ENCODE measurements around the gene MBNL2. TPM values are rescaled to one million over a fixed set of nuclear protein-coding genes. Genes with fewer than 3 reads are reported as not detected.

MBNL2 gene
- total and polyA plus RNA-seq, 11 donors: 18.5 to 100 (median 81.4) TPM

- peak overlapping the region in 5 of 12 donors; percentile 6 to 50 (median 33) for H3K27ac ChIP-seq
- DNase-seq (no peak), ATAC-seq (peak in 1 of 4 donors; percentile 57)
- H3K4me3 ChIP-seq: no peak overlapping the region
- no peaks in the 10 kb centered on the region for H3K36me3 ChIP-seq
- intact Hi-C loops (cut with DNase I): no loop called here
- peaks cover 0 to 12% (median 1%) of the 10 kb centered on the region in 12 donors for H3K4me1 ChIP-seq
- 59 to 69% (median 68%) methylated on average over 6 of the region's 6 CpGs for WGBS, 4 donors
- no peak for TF ChIP-seq CTCF (IDR thresholded peaks at IDR 0.05)
- TF ChIP-seq POLR2A (IDR thresholded peaks at IDR 0.05): no peak
- H3K27me3 ChIP-seq: no peaks in the 10 kb centered on the region
- H3K9me3 ChIP-seq: no peaks in the 10 kb centered on the region
These were observed 189.9 kb downstream of the MBNL2 start for GRCh38 chr13:97411984-97412383.

- WGBS, 4 donors: 17 to 33% (median 27%) methylated on average over 1 of the region's 1 CpG
- H3K27me3 ChIP-seq: no peaks in the 10 kb centered on the region
- H3K4me1 ChIP-seq: peaks cover 0 to 12% (median 0%) of the 10 kb centered on the region in 12 donors
- TF ChIP-seq POLR2A (IDR thresholded peaks at IDR 0.05) (no peak), CTCF (IDR thresholded peaks at IDR 0.05) (no peak)
- no peak for DNase-seq
- no peaks in the 10 kb centered on the region for H3K36me3 ChIP-seq
- ATAC-seq: peak in 1 of 4 donors; percentile 62
- H3K27ac ChIP-seq: peak overlapping the region in 1 of 12 donors; percentile 9
- H3K4me3 ChIP-seq: no peak overlapping the region
- intact Hi-C loops (cut with DNase I): no loop called here
- no peaks in the 10 kb centered on the region for H3K9me3 ChIP-seq
These were observed 191.6 kb downstream of the MBNL2 start for GRCh38 chr13:97413694-97414093.

GRCh38 chr13:97414392-97414791, 192.3 kb downstream of the MBNL2 start:
- Histone ChIP-seq H3K4me3 (no peak overlapping the region), H3K9me3 (no peaks in the 10 kb centered on the region), H3K27me3 (no peaks in the 10 kb centered on the region), H3K36me3 (no peaks in the 10 kb centered on the region), H3K4me1 (peaks cover 0 to 12% (median 0%) of the 10 kb centered on the region in 12 donors), H3K27ac (no peak overlapping the region)
- intact Hi-C loops (cut with DNase I): no loop called here
- DNase-seq (no peak), ATAC-seq (no peak)
- WGBS, 4 donors: 58 to 65% (median 60%) methylated on average over 4 of the region's 4 CpGs
- no peak for TF ChIP-seq POLR2A (IDR thresholded peaks at IDR 0.05)
- no peak for TF ChIP-seq CTCF (IDR thresholded peaks at IDR 0.05)

GRCh38 chr13:97417698-97418097, 195.6 kb downstream of the MBNL2 start:
- peaks cover 0 to 20% (median 7%) of the 10 kb centered on the region in 12 donors for H3K4me1 ChIP-seq
- intact Hi-C loops (cut with DNase I): no loop called here
- no peaks in the 10 kb centered on the region for H3K27me3 ChIP-seq
- TF ChIP-seq CTCF (IDR thresholded peaks at IDR 0.05): no peak
- 86 to 90% (median 87%) methylated on average over 5 of the region's 5 CpGs for WGBS, 4 donors
- DNase-seq (no peak), ATAC-seq (no peak)
- no peak overlapping the region for H3K27ac ChIP-seq
- H3K36me3 ChIP-seq: no peaks in the 10 kb centered on the region
- H3K4me3 ChIP-seq: no peak overlapping the region
- no peaks in the 10 kb centered on the region for H3K9me3 ChIP-seq
